ENCODE results near the gene CCDC174. TPM values are rescaled to one million over a fixed set of nuclear protein-coding genes. Genes with fewer than 3 reads are reported as not detected.

Gene CCDC174
- total RNA-seq, 5 donors from 2014 or later (not counting 1 experiment from before 2014, with no cell fraction given), result 36.1 to 48.9 (median 40.6) TPM

- Mint-ChIP-seq H3K27me3 (peaks cover 0 to 2% of the 10 kb centered on the region in 2 donors), H3K4me3 (no peak overlapping the region), H3K27ac (no peak overlapping the region), H3K36me3 (peaks cover 13% of the 10 kb centered on the region), H3K4me1 (no peaks in the 10 kb centered on the region), H3K9me3 (no peaks in the 10 kb centered on the region)
- DNase-seq, result no peak
- POLR2A ChIA-PET, result no interaction called here
- CTCF ChIA-PET, result no interaction called here
- no peaks in the 10 kb centered on the region for H3K4me1 ChIP-seq (ENCODE audit: control insufficient read depth in 1 of 2, extremely low read depth in 1 of 2, insufficient read depth in 2 of 2, low read length in 2 of 2)
- WGBS (ENCODE audit: insufficient coverage), result 64% methylated on average over 2 of the region's 8 CpGs
- no peak overlapping the region for H3K4me3 ChIP-seq (ENCODE audit: control insufficient read depth in 1 of 2, extremely low read depth in 1 of 2, low read length in 1 of 2)
- H3K27me3 ChIP-seq (replicated peaks in 1 of 2; ENCODE audit: control insufficient read depth in 2 of 2, extremely low read depth in 1 of 2, insufficient read depth in 2 of 2, low read length in 1 of 2), result no peaks in the 10 kb centered on the region
- ATAC-seq (replicated peaks in 1 of 4), result no peak
- H3K36me3 ChIP-seq (ENCODE audit: control insufficient read depth in 2 of 2, extremely low read depth in 1 of 2, insufficient read depth in 1 of 2, low read length in 1 of 2), result no peaks in the 10 kb centered on the region
- no peaks in the 10 kb centered on the region for H3K9me3 ChIP-seq
- H3K27ac ChIP-seq (ENCODE audit: low read length), result no peak overlapping the region
Observed at GRCh38 chr3:14721126-14721864, 69.7 kb downstream of the CCDC174 start.

Other genes starting within 250 kb of the CCDC174 start
- gene SLC6A6, start 249.2 kb upstream of the CCDC174 start, total RNA-seq, result 10 to 100 TPM; 49.3 to 72.5 (median 63.6) TPM
- under 1 TPM in 1 of 5 donors, not detected in 4; 0.20 TPM for gene GRIP2, start 111.4 kb upstream of the CCDC174 start, total RNA-seq
- under 1 TPM; 0.19 to 0.82 (median 0.37) TPM for gene C3orf20, start 23.4 kb downstream of the CCDC174 start, total RNA-seq
- gene FGD5, start 167.2 kb downstream of the CCDC174 start, total RNA-seq, result under 1 TPM in 3 of 5 donors, not detected in 2; 0.13 to 0.53 (median 0.32) TPM

All from T-cell (primary cell).